Adrenal gland (tissue), 5 donors: ENCODE results near the gene FAM53B.

Source experiments
- POLR2A ChIP-seq, 2 donors: fragments of 450-650 bp; IDR thresholded peaks; one replicate each; pipeline ENCODE4 v1.6.1; 2017; ENCODE audit warnings: antibody characterized with exemption in 2 of 2, mild to moderate bottlenecking in 2 of 2, moderate library complexity in 1 of 2
- TF ChIP-seq, protein P1 (sequence below), 6 experiments: fragments of 450-650 bp in 4 of 6; fragments of 200-600 bp in 2 of 6; sonication (generic) in 1 of 6; IDR thresholded peaks; 1 replicate in 5 of 6; 2 replicates in 1 of 6; pipeline versions ENCODE4 v1.5.1 to v1.8.0; 2016 to 2021; ENCODE audit warnings: antibody characterized with exemption in 6 of 6, mild to moderate bottlenecking in 2 of 6, moderate library complexity in 1 of 6
- donor health status: DM: no; HTN: no; CAD: no.

DNA sequence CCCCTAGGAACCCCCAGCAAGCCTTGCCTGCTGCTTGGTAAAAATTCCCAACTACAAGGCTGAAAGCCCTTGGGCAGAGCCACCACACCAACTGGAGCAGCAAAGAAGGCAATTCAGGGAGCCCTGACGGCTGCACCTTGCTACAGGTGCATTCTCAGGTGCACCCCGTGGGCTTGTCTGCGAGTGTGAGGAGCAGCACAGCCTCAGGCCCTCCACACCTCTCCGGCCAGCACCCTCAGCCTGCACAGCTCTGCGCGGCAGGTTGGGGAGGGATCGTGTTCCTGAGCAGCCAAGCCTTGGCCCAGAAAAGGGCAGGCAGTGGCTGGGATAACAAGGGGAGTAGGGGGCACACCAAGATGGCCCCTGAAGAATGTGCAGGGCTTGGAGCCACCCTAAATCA lies 104.1 kb downstream of the FAM53B start:
- TF ChIP-seq POLR2A (IDR thresholded peaks at IDR 0.05): no peak
- TF ChIP-seq, protein P1, sequence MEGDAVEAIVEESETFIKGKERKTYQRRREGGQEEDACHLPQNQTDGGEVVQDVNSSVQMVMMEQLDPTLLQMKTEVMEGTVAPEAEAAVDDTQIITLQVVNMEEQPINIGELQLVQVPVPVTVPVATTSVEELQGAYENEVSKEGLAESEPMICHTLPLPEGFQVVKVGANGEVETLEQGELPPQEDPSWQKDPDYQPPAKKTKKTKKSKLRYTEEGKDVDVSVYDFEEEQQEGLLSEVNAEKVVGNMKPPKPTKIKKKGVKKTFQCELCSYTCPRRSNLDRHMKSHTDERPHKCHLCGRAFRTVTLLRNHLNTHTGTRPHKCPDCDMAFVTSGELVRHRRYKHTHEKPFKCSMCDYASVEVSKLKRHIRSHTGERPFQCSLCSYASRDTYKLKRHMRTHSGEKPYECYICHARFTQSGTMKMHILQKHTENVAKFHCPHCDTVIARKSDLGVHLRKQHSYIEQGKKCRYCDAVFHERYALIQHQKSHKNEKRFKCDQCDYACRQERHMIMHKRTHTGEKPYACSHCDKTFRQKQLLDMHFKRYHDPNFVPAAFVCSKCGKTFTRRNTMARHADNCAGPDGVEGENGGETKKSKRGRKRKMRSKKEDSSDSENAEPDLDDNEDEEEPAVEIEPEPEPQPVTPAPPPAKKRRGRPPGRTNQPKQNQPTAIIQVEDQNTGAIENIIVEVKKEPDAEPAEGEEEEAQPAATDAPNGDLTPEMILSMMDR (IDR thresholded peaks at IDR 0.05): no peak
